DOHH2 (cell line): ENCODE data around the gene TNNT1.

Experiments
- H3F3A ChIP-seq: fragments of 200-600 bp; sonication (generic), shearing (Covaris generic); 2 replicates; pipeline ENCODE4 v1.6.0; 2016; ENCODE audit warnings: antibody characterized with exemption, mild to moderate bottlenecking; ENCODE audit not compliant: control insufficient read depth, insufficient read depth
- H3K27ac ChIP-seq: fragments of 200-600 bp; sonication (generic); 2 replicates; pipeline ENCODE4 v1.5.1; 2014; ENCODE audit warnings: low read depth, mild to moderate bottlenecking, low read length, moderate library complexity
- H3K27me3 ChIP-seq: fragments of 200-600 bp; sonication (generic); 2 replicates; pipeline ENCODE4 v1.6.1; 2014; ENCODE audit warnings: mild to moderate bottlenecking, low read length, mixed read lengths; ENCODE audit not compliant: control insufficient read depth
- H3K36me3 ChIP-seq: fragments of 200-600 bp; sonication (generic); 2 replicates; pipeline ENCODE4 v1.6.1; 2014; ENCODE audit warnings: mild to moderate bottlenecking, low read length, moderate library complexity, mixed read lengths; ENCODE audit not compliant: control insufficient read depth
- H3K4me1 ChIP-seq: fragments of 200-600 bp; sonication (generic); 2 replicates; pipeline ENCODE4 v1.6.1; 2014; ENCODE audit warnings: mild to moderate bottlenecking, low read length, mixed read lengths; ENCODE audit not compliant: control insufficient read depth
- H3K4me2 ChIP-seq: fragments of 200-600 bp; sonication (generic); 2 replicates; pipeline ENCODE4 v1.6.0; 2014; ENCODE audit warnings: mild to moderate bottlenecking, low read length, moderate library complexity
- H3K4me3 ChIP-seq: fragments of 200-600 bp; sonication (generic); 2 replicates; pipeline ENCODE4 v1.5.1; 2014; ENCODE audit warnings: mild to moderate bottlenecking, low read length, mixed read lengths
- H3K79me2 ChIP-seq: fragments of 200-600 bp; sonication (generic); 2 replicates; pipeline ENCODE4 v1.6.1; 2014; ENCODE audit warnings: mild to moderate bottlenecking, low read length, mixed read lengths; ENCODE audit not compliant: control insufficient read depth
- H3K9me2 ChIP-seq: fragments of 200-600 bp; sonication (generic); replicated peaks from 2 replicates; pipeline ENCODE4 v1.6.1; 2014; ENCODE audit warnings: mild to moderate bottlenecking, low read length, mixed read lengths; ENCODE audit not compliant: control insufficient read depth
- H3K9me3 ChIP-seq: fragments of 200-600 bp; sonication (generic); 2 replicates; pipeline ENCODE4 v1.6.1; 2014; ENCODE audit warnings: antibody characterized with exemption, low read length, mixed read lengths; ENCODE audit not compliant: control insufficient read depth, insufficient read depth
- H4K20me1 ChIP-seq: fragments of 200-600 bp; sonication (generic); 2 replicates; pipeline ENCODE4 v1.6.0; 2014; ENCODE audit warnings: low read depth, mild to moderate bottlenecking, antibody characterized with exemption, low read length, moderate library complexity; ENCODE audit not compliant: control insufficient read depth, insufficient read depth
- EZH2phosphoT487 ChIP-seq: fragments of 200-600 bp; sonication (generic); IDR thresholded peaks from 2 replicates; pipeline ENCODE4 v1.6.1; 2017; ENCODE audit warnings: borderline replicate concordance, mild to moderate bottlenecking, antibody characterized with exemption, low read length, moderate library complexity, mixed read lengths
- TF ChIP-seq, protein P1 (sequence below): fragments of 200-600 bp; sonication (generic); IDR thresholded peaks from one replicate; pipeline ENCODE4 v1.5.1; 2014; ENCODE audit warnings: antibody characterized with exemption, mild to moderate bottlenecking, low read depth, low read length; ENCODE audit not compliant: poor library complexity, severe bottlenecking

TNNT1 gene

DNA sequence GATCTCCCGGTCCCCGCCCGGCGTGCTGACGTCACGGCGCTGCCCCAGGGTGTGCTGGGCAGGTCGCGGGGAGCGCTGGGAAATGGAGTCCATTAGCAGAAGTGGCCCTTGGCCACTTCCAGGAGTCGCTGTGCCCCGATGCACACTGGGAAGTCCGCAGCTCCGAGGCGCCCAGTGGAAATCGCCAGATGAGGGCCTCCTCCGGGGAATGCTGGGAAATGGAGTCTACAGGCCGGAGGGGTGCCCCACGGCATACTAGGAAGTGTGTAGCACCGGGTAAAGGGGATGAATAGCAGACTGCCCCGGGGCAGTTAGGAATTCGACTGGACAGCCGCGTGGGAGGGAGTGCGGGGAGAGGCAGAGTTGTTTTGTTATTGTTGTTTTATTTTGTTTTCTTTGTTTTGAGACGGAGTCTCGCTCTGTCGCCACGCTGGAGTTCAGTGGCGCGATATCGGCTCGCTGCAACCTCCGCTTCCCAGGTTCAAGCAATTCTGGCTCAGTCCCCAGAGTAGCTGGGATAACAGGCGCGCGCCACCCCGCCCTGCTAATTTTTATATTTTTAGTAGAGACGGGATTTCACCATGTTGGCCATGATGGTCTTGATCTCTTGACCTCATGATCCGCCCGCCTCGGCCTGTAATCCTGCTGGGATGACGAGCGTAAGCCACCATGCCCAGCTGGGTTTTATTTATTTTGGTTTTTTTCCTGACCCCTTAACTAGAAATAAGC is 31.2 kb downstream of the TNNT1 start:
- H3K4me3 ChIP-seq = peak overlapping the region; percentile 85
- peak overlapping the region; percentile 81 for H3K4me2 ChIP-seq
- H3K9me3 ChIP-seq = no peaks in the 10 kb centered on the region
- TF ChIP-seq EZH2phosphoT487 = no peak
- TF ChIP-seq, protein P1, sequence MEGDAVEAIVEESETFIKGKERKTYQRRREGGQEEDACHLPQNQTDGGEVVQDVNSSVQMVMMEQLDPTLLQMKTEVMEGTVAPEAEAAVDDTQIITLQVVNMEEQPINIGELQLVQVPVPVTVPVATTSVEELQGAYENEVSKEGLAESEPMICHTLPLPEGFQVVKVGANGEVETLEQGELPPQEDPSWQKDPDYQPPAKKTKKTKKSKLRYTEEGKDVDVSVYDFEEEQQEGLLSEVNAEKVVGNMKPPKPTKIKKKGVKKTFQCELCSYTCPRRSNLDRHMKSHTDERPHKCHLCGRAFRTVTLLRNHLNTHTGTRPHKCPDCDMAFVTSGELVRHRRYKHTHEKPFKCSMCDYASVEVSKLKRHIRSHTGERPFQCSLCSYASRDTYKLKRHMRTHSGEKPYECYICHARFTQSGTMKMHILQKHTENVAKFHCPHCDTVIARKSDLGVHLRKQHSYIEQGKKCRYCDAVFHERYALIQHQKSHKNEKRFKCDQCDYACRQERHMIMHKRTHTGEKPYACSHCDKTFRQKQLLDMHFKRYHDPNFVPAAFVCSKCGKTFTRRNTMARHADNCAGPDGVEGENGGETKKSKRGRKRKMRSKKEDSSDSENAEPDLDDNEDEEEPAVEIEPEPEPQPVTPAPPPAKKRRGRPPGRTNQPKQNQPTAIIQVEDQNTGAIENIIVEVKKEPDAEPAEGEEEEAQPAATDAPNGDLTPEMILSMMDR = no peak
- peaks cover 54% of the 10 kb centered on the region for H3K79me2 ChIP-seq
- H3F3A ChIP-seq = peaks cover 11% of the 10 kb centered on the region
- H3K27ac ChIP-seq = peak overlapping the region; percentile 16; the same call in 1 of the 2 replicates
- no peaks in the 10 kb centered on the region for H3K9me2 ChIP-seq
- peaks cover 5% of the 10 kb centered on the region for H4K20me1 ChIP-seq
- H3K4me1 ChIP-seq = peaks cover 56% of the 10 kb centered on the region
- H3K36me3 ChIP-seq = peaks cover 24% of the 10 kb centered on the region
- no peaks in the 10 kb centered on the region for H3K27me3 ChIP-seq

DNA sequence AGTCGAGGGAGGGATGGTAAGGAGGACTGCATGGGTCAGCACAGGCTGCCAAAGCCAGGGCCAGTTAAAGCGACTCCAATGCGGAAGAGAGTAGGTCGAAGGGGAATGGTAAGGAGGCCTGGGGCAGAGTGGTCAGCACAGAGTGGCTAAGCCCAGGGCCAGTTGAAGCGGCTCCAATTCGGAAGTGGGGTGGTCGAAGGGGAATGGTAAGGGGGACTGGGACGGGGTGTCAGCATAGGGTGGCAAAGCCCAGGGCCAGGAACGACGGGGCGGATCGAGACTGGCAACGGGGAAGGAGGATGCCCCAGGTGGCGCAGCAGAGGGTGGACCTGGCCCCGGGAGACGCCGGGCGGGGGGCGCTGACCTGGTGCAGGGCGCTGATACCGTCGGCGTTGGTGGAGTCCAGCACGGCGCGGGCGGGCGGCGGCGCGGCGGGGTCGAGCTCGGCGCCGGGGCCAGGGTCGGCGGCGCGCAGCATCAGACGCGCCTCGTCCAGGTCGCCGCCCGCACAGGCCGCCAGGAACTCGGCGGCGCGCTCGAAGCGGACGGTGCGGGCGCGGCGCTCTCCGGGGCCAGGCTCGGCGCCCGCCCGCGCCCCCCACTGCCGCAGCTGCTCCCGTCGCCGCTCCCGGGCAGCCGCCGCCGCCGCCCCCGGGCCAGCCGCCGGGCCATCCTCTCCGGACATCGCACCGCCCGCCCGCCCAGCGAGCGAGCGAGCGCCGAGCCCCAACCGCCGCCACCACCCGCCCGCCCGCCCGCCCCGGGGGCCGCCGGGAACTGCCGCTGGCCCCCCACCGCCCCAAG is 31.9 kb downstream of the TNNT1 start, which contains the start of gene PPP1R12C:
TSS of gene PPP1R12C (minus strand) at position 779 of the 804 bp plus-strand sequence. CDS start at position 685, 94 bp downstream.
- TF ChIP-seq, protein P1 = no peak
- no peak for TF ChIP-seq EZH2phosphoT487
- Histone ChIP-seq H3K9me2 (no peaks in the 10 kb centered on the region), H3K79me2 (peaks cover 62% of the 10 kb centered on the region), H3K27ac (peak within 1 kb of the TSS; percentile 70), H3F3A (peaks cover 11% of the 10 kb centered on the region), H3K4me1 (peaks cover 63% of the 10 kb centered on the region), H3K4me2 (peak within 1 kb of the TSS; percentile 98), H3K9me3 (no peaks in the 10 kb centered on the region), H3K36me3 (peaks cover 31% of the 10 kb centered on the region), H3K27me3 (no peaks in the 10 kb centered on the region), H4K20me1 (peaks cover 11% of the 10 kb centered on the region), H3K4me3 (peak within 1 kb of the TSS; percentile 93)

DNA sequence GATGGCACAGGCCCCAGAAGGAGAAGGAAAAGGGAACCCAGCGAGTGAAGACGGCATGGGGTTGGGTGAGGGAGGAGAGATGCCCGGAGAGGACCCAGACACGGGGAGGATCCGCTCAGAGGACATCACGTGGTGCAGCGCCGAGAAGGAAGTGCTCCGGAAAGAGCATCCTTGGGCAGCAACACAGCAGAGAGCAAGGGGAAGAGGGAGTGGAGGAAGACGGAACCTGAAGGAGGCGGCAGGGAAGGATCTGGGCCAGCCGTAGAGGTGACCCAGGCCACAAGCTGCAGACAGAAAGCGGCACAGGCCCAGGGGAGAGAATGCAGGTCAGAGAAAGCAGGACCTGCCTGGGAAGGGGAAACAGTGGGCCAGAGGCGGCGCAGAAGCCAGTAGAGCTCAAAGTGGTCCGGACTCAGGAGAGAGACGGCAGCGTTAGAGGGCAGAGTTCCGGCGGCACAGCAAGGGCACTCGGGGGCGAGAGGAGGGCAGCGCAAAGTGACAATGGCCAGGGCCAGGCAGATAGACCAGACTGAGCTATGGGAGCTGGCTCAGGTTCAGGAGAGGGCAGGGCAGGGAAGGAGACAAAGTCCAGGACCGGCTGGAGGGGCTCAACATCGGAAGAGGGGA is 32.7 kb downstream of the TNNT1 start:
- Histone ChIP-seq H3K9me3 (no peaks in the 10 kb centered on the region), H3K36me3 (peaks cover 38% of the 10 kb centered on the region), H3F3A (peaks cover 11% of the 10 kb centered on the region), H3K4me2 (peak overlapping the region; percentile 98), H4K20me1 (peaks cover 15% of the 10 kb centered on the region), H3K4me1 (peaks cover 59% of the 10 kb centered on the region), H3K27ac (peak overlapping the region; percentile 70), H3K4me3 (peak overlapping the region; percentile 93), H3K79me2 (peaks cover 69% of the 10 kb centered on the region), H3K27me3 (no peaks in the 10 kb centered on the region), H3K9me2 (no peaks in the 10 kb centered on the region)
- no peak for TF ChIP-seq EZH2phosphoT487
- TF ChIP-seq, protein P1 = peak; percentile 9
